Measurements from ENCODE around the gene DSTN. TPM values are rescaled to one million over a fixed set of nuclear protein-coding genes. Genes with fewer than 3 reads are reported as not detected.

DSTN gene
- total RNA-seq, 1 experiment from 2014 or later = 412 TPM

DNA sequence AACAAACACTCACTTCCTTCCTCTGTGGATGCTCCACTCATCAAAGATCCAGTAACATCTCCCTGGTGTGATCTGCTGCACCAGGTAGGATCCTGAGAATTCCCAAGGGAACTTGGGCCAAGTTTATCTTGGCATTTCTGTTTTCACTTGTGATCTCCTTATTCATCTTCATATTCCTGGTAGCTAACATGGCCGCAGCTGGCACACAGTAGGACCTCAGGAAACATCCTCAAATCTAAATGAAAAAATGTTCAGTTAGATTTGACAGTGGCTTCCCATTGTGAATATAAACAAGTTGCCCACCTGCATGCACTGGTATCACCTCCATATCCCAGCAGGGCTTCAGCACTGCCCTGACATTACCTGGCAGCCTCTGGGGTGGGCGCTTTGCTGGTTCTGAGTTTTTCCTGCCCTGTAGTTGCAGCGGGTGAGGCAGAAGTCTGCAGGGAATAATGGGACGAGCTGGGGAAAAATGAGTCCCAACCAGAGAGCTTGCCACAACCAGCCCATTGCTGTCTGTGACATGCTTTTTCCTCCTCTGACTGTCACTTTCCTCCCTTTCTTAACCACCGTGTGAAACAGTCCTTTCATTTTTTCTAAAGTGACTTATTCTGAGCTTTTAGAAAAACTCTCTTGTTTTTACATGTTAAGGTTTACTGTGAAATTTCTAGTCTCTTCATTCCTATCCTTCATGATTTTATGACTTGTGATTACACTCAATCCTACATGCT lies 9.4 kb upstream of the DSTN start:
- DNase-seq (ENCODE audit: low read depth, low spot score) = no peak
- Histone ChIP-seq H3K4me3 (ENCODE audit: low read depth in 2 of 2, low read length in 2 of 2) (no peak overlapping the region), H3K9me3 (ENCODE audit: control insufficient read depth, insufficient read depth, low read depth, low read length) (no peaks in the 10 kb centered on the region), H3K27me3 (ENCODE audit: control insufficient read depth, insufficient read depth, low read length) (no peaks in the 10 kb centered on the region), H3K36me3 (ENCODE audit: control insufficient read depth, insufficient read depth, low read length) (no peaks in the 10 kb centered on the region; the same call in 1 of the 2 replicates), H3K27ac (ENCODE audit: low read length) (peak overlapping the region; percentile 100), H3K4me1 (ENCODE audit: control insufficient read depth, insufficient read depth, low read length) (peaks cover 74% of the 10 kb centered on the region)
- in situ Hi-C loops (cut with HindIII; ENCODE audit: low pct_unique_long_range_greater_than_20kb, low sequenced_read_pairs) (no loop called here), intact Hi-C loops (cut with micrococcal nuclease; ENCODE audit: unreplicated experiment) (no loop called here)
- POLR2A ChIA-PET = no interaction called here
- ATAC-seq = no peak
- CTCF ChIA-PET = no interaction called here
- TF ChIP-seq, protein P1, sequence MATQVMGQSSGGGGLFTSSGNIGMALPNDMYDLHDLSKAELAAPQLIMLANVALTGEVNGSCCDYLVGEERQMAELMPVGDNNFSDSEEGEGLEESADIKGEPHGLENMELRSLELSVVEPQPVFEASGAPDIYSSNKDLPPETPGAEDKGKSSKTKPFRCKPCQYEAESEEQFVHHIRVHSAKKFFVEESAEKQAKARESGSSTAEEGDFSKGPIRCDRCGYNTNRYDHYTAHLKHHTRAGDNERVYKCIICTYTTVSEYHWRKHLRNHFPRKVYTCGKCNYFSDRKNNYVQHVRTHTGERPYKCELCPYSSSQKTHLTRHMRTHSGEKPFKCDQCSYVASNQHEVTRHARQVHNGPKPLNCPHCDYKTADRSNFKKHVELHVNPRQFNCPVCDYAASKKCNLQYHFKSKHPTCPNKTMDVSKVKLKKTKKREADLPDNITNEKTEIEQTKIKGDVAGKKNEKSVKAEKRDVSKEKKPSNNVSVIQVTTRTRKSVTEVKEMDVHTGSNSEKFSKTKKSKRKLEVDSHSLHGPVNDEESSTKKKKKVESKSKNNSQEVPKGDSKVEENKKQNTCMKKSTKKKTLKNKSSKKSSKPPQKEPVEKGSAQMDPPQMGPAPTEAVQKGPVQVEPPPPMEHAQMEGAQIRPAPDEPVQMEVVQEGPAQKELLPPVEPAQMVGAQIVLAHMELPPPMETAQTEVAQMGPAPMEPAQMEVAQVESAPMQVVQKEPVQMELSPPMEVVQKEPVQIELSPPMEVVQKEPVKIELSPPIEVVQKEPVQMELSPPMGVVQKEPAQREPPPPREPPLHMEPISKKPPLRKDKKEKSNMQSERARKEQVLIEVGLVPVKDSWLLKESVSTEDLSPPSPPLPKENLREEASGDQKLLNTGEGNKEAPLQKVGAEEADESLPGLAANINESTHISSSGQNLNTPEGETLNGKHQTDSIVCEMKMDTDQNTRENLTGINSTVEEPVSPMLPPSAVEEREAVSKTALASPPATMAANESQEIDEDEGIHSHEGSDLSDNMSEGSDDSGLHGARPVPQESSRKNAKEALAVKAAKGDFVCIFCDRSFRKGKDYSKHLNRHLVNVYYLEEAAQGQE (IDR thresholded peaks at IDR 0.05; ENCODE audit: insufficient read depth in 1 of 2, low read depth in 2 of 2, low read length in 1 of 2) = no peak
- no peak for TF ChIP-seq TCF7L2 (IDR thresholded peaks at IDR 0.05; ENCODE audit: low read depth, low read length)
- TF ChIP-seq POLR2AphosphoS5 (IDR thresholded peaks at IDR 0.05; ENCODE audit: low read depth, low read length) = no peak
- TF ChIP-seq SIN3A (IDR thresholded peaks at IDR 0.05; ENCODE audit: borderline replicate concordance, insufficient read depth, low read depth, low read length) = no peak
- TF ChIP-seq, protein P2, sequence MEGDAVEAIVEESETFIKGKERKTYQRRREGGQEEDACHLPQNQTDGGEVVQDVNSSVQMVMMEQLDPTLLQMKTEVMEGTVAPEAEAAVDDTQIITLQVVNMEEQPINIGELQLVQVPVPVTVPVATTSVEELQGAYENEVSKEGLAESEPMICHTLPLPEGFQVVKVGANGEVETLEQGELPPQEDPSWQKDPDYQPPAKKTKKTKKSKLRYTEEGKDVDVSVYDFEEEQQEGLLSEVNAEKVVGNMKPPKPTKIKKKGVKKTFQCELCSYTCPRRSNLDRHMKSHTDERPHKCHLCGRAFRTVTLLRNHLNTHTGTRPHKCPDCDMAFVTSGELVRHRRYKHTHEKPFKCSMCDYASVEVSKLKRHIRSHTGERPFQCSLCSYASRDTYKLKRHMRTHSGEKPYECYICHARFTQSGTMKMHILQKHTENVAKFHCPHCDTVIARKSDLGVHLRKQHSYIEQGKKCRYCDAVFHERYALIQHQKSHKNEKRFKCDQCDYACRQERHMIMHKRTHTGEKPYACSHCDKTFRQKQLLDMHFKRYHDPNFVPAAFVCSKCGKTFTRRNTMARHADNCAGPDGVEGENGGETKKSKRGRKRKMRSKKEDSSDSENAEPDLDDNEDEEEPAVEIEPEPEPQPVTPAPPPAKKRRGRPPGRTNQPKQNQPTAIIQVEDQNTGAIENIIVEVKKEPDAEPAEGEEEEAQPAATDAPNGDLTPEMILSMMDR (IDR thresholded peaks at IDR 0.05) = no peak
- no TSS peak for BruUV-seq (replicated peaks)

DNA sequence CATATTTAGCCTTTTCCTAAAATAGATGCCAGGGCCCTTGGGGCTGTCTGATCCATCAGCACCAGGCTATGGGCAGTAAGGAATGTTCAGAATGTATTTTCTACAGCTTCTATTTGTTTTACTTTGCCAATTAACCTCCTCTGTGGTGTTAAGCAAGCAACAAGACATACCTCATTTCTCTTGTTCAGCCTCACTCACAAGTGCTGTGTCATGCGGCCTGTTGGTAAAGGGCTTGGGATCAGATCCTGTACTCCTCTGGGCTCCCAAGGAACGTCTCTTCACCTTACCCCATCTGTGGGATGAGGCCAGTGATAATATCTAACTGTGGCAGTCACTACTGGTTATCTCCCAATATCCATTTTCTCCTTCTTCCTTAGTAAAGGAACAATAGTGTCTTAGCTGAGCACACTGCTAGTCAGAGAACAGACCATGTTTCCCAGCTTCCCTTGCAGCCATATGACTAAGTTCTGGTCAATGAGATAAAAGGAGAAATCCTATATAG lies 7.0 kb upstream of the DSTN start:
- Histone ChIP-seq H3K4me3 (ENCODE audit: low read depth in 2 of 2, low read length in 2 of 2) (no peak overlapping the region), H3K27me3 (ENCODE audit: control insufficient read depth, insufficient read depth, low read length) (no peaks in the 10 kb centered on the region), H3K4me1 (ENCODE audit: control insufficient read depth, insufficient read depth, low read length) (peaks cover 69% of the 10 kb centered on the region), H3K9me3 (ENCODE audit: control insufficient read depth, insufficient read depth, low read depth, low read length) (no peaks in the 10 kb centered on the region), H3K36me3 (ENCODE audit: control insufficient read depth, insufficient read depth, low read length) (no peaks in the 10 kb centered on the region; the same call in 1 of the 2 replicates), H3K27ac (ENCODE audit: low read length) (peak overlapping the region; percentile 99)
- TF ChIP-seq SIN3A (IDR thresholded peaks at IDR 0.05; ENCODE audit: borderline replicate concordance, insufficient read depth, low read depth, low read length) = no peak
- TF ChIP-seq POLR2AphosphoS5 (IDR thresholded peaks at IDR 0.05; ENCODE audit: low read depth, low read length) = peak; percentile 56; the same call in 1 of the 2 replicates
- TF ChIP-seq, protein P1 (IDR thresholded peaks at IDR 0.05; ENCODE audit: insufficient read depth in 1 of 2, low read depth in 2 of 2, low read length in 1 of 2) = no peak
- ATAC-seq (peak; percentile 73), DNase-seq (ENCODE audit: low read depth, low spot score) (no peak)
- intact Hi-C loops (cut with micrococcal nuclease; ENCODE audit: unreplicated experiment) (no loop called here), in situ Hi-C loops (cut with HindIII; ENCODE audit: low pct_unique_long_range_greater_than_20kb, low sequenced_read_pairs) (no loop called here)
- POLR2A ChIA-PET = no interaction called here
- BruUV-seq (replicated peaks) = no TSS peak
- CTCF ChIA-PET = no interaction called here

All from Panc1 (cell line).